Measurements from ENCODE around the gene PELI2.
A peak's percentile ranks its signal among the peaks of the same experiment; 100 is the strongest.

Gene PELI2

DNA sequence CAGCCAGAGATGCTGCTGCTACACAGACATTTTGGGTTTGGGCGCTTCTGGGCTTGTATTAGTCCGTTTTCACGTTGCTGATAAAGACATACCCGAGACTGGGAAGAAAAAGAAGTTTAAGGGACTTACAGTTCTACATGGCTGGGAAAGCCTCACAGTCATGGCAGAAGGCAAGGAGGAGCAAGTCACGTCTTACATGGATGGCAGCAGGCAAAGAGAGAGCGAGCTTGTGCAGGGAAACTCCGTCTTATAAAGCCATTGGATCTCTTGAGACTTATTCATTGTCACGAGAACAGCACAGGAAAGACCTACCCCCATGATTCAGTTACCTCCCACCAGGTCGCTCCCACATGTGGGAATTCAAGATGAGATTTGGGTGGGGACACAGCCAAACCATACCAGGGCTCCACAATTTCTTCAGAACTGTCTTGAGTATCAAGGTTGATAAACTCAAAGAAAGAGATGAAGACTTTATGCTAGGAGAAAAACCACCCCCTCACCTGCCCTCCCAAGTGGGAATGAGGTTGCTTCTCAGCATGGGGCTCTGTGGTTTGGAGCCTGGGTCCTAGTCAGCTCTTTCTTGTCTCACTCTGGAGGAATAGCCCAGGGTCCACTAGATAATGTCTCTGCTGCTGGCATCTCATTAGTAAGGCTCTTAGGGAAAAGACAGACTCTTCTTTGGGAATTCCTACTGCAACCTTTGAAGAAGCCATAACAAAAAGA is 200.3 kb downstream of the PELI2 start:
- DNase-seq, result no peak

DNA sequence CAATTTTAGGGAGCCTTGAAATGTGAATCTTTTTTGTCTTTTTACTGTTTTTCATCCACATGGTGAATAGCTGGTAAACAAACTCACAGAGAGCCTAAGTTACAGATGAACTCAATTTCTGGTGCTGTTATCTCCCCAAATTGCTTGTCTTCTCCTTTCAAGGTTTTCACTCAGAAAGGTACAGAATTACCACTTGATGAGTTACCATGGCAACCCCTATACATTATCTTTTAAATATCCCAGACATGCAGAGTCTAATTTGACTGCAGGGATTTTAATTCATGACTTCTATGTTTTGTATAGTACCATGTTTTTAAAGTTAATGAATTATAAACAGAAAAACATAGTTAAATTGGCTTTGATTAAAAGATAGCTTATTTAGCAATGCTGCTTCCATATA is 203.7 kb downstream of the PELI2 start:
- no peak for DNase-seq

DNA sequence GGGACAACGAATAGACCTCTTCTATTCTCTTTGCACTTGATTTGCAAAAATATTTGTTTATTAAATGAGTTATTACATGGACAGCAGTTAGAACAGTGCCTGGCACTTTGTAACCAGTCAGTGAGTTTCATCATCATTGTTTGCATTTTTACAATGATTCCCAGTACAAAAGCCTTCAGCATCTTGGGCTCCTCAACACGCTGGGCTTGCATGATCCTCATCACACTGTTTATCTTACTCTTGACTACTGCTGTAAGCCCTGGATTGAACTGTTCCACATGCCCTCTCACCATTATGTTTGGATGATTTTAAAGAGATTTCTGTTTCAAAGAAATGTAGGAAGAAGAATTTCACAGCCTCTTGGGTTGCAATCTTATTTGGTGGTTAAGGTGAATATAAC is 204.3 kb downstream of the PELI2 start:
- peak in 1 of 3 experiments; percentile 42 for DNase-seq

DNA sequence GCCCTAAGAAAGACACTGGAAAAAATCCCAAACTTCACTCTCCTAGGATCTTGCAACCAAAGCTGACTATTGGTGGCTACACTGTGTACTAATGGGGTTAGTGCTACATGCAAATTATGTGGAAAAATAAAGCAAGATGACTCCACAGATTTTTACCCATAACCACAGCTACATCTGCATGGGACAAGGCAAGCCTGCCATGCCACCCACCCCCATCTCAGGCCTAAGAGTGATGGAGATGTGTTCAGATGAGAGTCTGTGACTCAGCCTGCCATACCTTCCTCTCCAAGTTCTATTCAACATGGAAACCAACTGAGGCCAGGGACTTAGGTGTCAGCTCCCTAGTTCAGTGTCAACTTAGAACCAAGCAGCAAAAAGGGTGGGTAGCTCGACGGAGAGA is 206.2 kb downstream of the PELI2 start:
- DNase-seq, result no peak

DNA sequence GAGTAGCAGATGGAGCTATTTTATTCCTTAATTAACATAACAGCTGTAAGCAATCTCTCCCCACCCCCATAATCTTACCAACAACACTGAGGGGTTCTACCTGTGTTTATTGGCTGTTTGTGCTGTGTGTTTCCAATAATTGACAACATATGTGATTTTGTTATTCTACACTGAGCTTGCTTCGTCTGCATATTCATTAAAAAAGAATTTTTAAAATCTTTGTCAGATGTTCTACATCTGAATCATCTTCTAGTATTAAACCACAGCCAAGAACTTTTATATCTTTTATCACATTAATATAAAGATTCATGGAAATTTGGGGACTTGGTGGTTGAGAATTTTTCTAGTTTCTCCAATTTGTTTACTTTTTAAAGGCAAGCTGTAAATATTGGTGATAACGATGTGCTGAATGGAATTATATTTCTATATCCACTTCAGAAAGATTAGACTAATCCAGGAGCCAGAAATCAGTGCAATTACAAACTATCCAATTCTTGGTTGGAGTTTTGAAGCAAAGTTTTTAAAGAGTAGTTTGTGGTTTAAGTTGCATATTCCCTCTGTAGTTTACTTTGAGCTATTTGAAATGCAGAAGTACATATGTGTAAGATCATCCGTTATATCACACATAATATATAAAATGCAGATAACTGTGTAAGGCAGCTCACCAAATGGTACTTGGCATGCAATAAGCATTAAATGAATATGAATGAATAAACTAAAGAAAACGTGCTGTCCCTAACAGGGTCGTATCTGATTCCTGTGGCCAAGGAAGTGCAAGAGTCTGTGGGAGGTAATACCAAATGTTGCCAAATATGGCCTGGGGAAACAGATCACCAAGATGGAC is 206.9 kb downstream of the PELI2 start:
- no peak for DNase-seq

GRCh38 chr14:56328021-56328420 is 209.8 kb downstream of the PELI2 start:
- DNase-seq, result no peak

DNA sequence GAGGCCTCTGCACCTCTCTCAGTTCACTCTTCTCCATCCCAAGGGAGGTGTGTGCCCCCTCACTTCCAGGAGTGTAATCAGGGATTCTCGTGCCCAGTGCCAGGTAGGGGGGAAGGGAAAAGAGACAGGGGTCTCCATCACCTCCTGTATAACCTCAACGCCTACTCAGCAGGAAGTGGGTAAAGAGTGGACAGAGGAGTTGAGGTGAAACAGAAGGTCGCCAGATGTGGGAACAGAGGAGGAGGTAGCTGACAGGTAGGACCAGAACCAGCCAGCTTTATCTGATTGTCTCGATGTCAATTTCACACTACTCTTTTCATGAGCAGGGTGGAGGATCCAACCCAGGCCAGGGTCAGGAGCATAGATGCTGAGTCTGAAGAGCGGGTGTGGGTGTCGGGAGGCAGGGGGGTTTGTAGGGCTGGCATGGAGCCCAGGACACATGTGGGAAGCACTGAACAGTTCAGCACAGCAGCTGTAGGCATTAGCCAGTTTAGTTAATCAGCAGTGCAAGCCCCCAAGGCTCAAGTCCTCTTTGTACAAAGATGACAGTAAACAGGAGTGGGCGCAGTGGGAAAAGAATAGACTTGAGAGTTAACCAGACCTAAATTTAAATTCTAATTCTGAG is 213.5 kb downstream of the PELI2 start:
- no peak for DNase-seq

GRCh38 chr14:56333359-56334292 is 215.4 kb downstream of the PELI2 start:
- DNase-seq, result peak in 2 of 3 experiments; percentile 44 to 75

GRCh38 chr14:56334458-56334857 is 216.2 kb downstream of the PELI2 start:
- DNase-seq, result no peak

- DNase-seq, result no peak
These were observed 220.5 kb downstream of the PELI2 start for GRCh38 chr14:56338674-56339073.

- DNase-seq, result peak; percentile 41 to 73 (median 55)
These were observed 221.9 kb downstream of the PELI2 start for GRCh38 chr14:56339855-56340701.

DNA sequence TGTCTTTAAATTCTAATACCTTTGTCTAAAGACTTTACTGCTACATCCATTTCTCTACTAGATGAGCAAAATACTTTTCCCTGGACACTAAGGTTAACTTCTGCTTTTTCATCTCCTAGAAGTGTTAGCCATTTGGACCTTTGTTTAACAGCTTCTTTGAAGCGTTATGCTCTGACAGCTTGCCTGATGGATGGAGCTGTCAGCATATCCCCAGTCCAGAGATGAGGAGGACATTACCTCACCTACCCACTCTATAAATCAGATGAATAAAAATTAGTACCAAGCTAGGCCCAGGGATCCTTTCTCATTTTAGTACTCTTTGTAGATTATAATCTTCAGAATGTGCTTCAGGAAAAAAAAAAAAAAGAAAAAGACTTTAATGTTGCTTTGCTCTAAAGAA is 222.7 kb downstream of the PELI2 start:
- DNase-seq, result peak in 1 of 3 experiments; percentile 9

DNA sequence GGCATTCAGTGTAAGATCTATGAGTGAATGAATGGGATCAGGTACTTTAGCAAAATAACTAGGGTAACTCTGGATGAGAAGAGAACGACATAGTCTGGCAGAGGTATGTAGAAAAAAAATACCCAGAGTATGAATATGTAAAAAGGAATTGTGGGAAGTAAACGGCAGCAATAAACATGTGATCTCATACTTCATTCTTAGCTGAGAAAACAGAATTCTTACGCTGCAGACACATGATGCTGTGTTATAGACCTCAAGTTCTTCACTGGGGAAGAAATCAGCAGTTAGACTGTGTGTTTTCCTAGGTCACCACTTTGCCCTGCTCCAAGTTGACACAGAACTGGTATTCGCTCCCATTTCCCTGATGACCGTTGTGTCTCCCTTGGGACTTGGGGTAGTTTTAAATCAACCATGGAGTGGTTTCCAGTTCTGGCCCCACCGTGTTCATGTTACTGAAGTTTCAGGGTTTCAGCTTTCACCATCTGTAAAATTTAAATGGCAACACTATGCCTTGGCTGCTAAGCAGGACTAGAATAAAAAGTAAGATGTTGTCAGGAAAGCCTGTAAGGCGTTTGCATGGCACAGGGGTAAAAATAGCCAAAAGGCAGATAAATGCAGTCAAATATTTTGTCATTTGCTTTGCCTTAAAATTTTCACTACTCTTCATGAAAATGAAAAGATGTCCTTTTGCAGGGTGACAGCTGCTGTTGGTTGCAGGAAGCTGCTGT is 223.7 kb downstream of the PELI2 start:
- peak in 1 of 3 experiments; percentile 28 for DNase-seq

- DNase-seq, result no peak
These were observed 224.3 kb downstream of the PELI2 start for GRCh38 chr14:56342494-56342942.

DNA sequence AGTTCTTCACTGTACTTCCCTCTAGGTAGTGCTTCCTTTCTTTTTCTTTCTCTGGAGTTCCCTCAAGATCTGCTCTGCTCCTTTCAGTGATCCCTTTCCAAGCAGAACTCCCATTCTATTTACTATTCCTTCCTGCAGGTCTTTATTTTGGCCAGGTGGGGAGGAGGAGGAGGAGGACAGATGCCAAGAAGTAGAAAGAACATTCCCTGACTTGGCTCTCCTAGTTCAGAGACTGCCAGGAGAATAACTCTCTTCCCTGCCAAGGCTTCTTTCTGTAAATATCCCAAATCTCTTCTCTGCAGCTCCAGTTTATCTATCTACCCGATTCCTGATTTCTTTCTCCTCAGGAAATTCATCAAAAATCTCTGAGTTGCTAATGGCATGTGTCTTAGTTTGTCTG is 231.7 kb downstream of the PELI2 start:
- DNase-seq, result no peak
